8988T (cell line): Measurements from ENCODE around the gene CDYL.
A peak's percentile ranks its signal among the peaks of the same experiment; 100 is the strongest.
"Not testable (repeated sequence)": the region's sequence is repeated elsewhere in the genome, so short reads cannot be mapped to it uniquely, and the experiment has no call there.

Experiments used
- DNase-seq: peaks from one replicate; pipeline ENCODE4 v3.0.0; 2011

The CDYL gene

DNA sequence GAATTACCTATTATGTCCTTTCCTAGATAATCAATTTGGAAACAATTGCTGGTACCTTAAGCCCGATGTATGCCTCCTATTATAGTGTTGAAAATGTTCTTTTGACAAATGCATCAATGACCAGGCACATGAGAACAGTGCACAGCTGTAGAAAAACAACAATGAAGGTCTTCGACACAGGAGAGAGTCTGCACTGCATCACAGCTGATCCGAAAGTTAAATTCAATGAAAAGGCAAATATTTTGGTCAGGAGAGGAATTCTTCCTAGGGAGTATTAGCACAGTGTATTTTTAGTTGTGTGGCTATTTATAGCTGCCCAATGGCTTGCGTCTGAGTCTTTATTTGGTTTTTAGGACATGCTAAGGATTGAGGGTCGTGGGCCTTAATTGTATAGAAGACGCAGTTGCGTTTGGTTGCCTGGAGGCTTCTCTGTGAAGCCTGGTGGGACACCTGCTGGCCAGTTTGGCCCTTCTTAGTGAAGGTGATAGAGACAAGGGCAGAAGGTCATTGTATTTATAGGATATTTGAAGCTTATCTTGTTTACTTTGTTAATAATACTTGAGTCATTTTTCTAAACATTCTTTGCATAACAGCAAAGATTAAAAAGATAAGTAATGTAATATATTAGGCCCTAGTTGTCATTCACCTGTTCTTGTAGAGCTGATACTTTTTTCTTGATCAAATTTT lies 72.3 kb downstream of the CDYL start:
- DNase-seq, result no peak

- DNase-seq, result no peak
Measured at GRCh38 chr6:4849226-4850022, 73.2 kb downstream of the CDYL start.

DNA sequence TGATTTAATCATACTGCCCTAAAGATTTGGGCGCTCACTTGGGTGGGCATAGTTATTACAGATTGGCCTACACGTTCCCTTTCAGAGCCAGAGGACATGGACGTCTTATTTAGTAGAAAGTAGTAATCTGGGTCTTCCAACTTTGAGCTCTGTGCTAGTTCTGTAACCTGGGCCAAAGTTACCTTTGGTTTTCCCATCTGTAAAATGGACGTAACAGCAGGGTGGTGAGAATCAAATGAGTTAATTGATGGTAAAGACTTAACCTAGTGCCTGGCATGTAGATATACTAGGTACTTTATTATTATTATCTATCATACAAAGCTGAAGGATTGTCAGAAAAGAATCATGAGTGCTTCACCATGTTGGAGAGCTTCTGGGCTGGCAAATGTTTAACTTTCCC lies 74.8 kb downstream of the CDYL start:
- no peak for DNase-seq

DNA sequence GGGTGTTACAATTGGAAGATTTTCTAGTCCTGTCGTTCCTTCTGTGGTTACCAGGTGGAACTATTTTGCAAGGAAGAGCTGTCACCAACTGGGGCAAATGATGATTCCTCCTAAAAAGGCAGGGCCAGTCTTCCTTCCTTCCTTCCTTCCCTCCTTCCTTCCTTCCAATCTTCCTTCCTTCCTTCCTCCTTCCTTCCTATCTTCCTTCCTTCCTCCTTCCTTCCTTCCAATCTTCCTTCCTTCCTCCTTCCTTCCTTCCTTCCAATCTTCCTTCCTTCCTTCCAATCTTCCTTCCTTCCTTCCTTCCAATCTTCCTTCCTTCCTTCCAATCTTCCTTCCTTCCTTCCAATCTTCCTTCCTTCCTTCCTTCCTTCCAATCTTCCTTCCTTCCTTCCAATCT lies 76.0 kb downstream of the CDYL start:
- DNase-seq, result not testable (repeated sequence)

- no peak for DNase-seq
Measured at GRCh38 chr6:4852938-4853337, 76.7 kb downstream of the CDYL start.

- DNase-seq, result no peak
Measured at GRCh38 chr6:4853349-4853748, 77.1 kb downstream of the CDYL start.

GRCh38 chr6:4853782-4854511 lies 77.7 kb downstream of the CDYL start:
- peak; percentile 18 for DNase-seq

DNA sequence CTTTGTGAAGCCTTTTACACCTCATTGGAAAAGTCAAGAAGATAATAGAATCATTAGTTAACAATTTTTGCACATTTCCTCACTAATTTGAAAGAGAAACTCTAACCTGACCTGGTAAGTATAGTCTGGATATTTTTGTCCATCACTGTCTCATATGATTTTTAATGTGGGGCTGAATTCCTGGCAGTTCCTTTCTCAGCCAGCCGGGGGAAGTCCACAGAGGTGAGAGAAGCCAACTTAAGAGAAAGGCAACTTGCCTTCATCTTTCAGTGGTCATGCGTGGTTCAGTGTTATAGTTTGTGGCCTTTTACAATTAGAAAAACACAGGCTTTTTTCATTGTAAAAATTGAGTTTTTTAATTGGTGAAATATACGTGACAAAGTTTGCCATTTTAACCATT lies 80.6 kb downstream of the CDYL start:
- DNase-seq, result peak; percentile 20

DNA sequence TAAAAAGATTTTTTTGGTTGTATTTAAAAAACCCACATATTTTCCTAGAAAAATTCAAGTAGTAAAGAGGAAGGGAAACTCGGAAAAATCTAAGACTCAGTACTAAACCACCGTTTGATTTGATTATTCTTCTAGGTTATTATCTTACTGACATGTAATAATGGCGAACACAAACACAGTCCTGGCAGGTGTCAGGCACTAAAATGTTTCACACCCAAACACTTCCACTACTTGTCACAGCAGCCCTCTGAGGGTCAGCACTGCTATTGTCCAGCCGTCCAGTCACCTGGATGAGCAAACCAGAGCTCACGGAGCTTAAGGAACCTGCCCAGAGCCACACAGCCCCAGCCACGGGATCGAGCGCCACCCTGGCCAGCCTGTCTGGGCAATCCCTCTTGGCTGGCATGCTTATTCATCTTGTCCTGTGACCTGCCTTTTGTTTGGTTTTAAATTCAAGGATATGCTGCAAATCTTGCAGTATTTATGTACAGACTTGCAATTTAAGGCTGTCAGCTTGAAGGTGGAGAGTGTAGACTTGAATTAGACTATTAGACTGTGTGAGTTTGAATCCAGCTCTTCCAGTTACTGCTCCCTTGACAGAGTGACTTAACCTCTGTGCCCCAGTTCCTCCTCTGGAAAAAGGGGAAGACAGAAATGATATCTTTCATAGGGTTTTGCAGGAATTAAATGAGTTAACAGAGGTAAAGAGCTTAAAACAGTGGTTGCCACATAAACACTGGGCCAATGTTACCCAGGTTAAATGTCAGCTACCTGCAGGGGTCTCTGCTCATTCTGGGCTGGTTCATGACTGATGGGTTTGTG lies 82.2 kb downstream of the CDYL start:
- no peak for DNase-seq

GRCh38 chr6:4860387-4860786 lies 84.2 kb downstream of the CDYL start:
- DNase-seq, result no peak

GRCh38 chr6:4861564-4861963 lies 85.4 kb downstream of the CDYL start:
- DNase-seq, result no peak

GRCh38 chr6:4864519-4864918 lies 88.3 kb downstream of the CDYL start:
- no peak for DNase-seq

GRCh38 chr6:4865006-4865405 lies 88.8 kb downstream of the CDYL start:
- DNase-seq, result not testable (repeated sequence)

DNA sequence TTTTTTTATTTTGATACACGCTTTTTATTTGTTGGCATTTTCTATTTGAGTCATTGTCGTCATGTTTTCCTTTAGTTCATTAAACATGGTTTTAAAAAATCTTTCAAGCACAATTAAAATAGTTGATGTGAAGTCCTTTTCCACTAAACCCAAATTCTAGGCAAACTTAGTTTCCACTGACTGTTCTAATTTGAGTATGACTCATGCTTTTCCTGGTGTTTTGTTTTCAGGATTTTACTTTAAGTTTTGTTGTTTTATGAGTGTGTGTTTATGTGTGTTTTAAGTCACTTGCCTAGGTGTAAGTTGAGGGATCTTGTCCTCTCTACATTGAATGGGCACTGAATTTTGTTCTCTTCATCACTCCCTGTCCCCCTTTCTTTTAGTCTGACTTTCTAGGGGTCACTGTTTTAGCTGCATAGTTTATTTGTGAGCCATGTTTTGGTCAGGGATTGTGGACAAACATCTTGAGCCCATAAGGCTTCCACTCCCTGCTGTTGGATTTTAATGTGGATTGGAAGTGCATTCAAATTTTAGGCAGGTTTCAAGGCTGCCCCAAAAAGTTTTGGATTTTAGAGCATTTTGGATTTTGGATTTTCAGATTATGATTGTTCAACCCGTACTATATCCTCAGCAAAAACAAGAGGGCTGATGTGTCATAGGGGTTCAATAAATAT lies 94.8 kb downstream of the CDYL start:
- no peak for DNase-seq

- no peak for DNase-seq
Measured at GRCh38 chr6:4871825-4872224, 95.6 kb downstream of the CDYL start.

DNA sequence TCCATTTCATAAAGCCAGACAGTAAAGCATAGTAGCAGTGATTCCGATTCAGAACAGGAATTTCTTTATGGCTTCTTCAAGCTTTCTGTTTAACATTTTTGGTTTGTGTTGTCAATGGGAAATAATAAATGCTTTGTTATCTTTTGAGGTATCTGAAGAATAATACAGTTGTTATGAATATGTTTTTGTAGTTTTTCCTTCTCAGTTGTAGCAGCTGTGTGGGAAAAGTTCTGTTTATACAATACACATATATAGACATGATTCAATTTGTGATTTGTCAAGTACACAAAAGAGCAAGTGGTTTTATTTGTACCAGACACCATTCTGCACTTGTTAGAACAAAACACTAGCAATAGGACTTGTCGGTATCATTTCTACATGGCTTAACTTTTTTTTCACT lies 96.6 kb downstream of the CDYL start:
- no peak for DNase-seq

- DNase-seq, result no peak
Measured at GRCh38 chr6:4873928-4874327, 97.7 kb downstream of the CDYL start.

- no peak for DNase-seq
Measured at GRCh38 chr6:4879741-4880275, 103.6 kb downstream of the CDYL start.

DNA sequence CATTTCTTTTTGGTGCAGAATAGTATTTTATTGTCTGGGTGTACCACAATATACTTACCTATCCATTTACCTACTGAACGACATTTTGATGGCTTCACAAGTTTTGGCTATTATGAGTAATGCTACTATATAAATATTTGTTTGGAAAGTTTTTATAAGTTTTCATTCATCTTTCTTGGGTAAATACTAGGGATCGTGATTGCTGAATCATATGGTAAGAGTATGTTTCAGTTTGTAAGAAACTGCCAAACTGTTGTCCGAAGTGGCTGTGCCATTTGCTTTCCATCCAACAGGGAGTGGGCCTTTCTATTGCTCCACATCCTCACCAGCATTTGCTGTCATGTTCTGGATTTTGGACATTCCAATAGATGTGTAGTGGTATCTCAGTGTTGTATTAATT lies 104.2 kb downstream of the CDYL start:
- DNase-seq, result no peak

- no peak for DNase-seq
Measured at GRCh38 chr6:4883298-4883697, 107.1 kb downstream of the CDYL start.

GRCh38 chr6:4884646-4885340 lies 108.6 kb downstream of the CDYL start:
- DNase-seq, result no peak
